Thymus (tissue), 11 donors: ENCODE results near the gene ARL3. TPM values are rescaled to one million over a fixed set of nuclear protein-coding genes. Genes with fewer than 3 reads are reported as not detected.

ENCODE experiments used
- DNase-seq, 9 donors: peaks; one replicate each; pipeline ENCODE4 v3.0.0-alpha.2; 2013; ENCODE audit warnings: low spot score in 9 of 9, low read depth in 6 of 9, missing footprints in 1 of 9
- H3K27ac ChIP-seq, 2 donors: one replicate each; pipeline ENCODE4 v1.5.1; 2013; ENCODE audit warnings: control low read depth in 1 of 2, low read depth in 1 of 2, low read length in 1 of 2, mild to moderate bottlenecking in 1 of 2, moderate library complexity in 1 of 2
- H3K27me3 ChIP-seq, 2 donors: one replicate each; pipeline ENCODE4 v1.5.1; 2013; ENCODE audit warnings: low read length in 1 of 2; ENCODE audit not compliant: control insufficient read depth in 2 of 2, insufficient read depth in 1 of 2
- H3K36me3 ChIP-seq, 2 donors: one replicate each; pipeline ENCODE4 v1.5.1; 2013; ENCODE audit warnings: low read length in 1 of 2, mild to moderate bottlenecking in 1 of 2, moderate library complexity in 1 of 2; ENCODE audit not compliant: control insufficient read depth in 2 of 2, insufficient read depth in 2 of 2
- H3K4me1 ChIP-seq, 2 donors: one replicate each; pipeline ENCODE4 v1.5.1; 2013; ENCODE audit warnings: low read length in 2 of 2; ENCODE audit not compliant: control insufficient read depth in 2 of 2, insufficient read depth in 2 of 2
- H3K4me3 ChIP-seq, 2 donors: one replicate each; pipeline ENCODE4 v1.5.1; 2013; ENCODE audit warnings: low read length in 2 of 2, control low read depth in 1 of 2, mild to moderate bottlenecking in 1 of 2
- H3K9me3 ChIP-seq, 2 donors: one replicate each; pipeline ENCODE4 v1.5.1; 2013; ENCODE audit warnings: low read length in 1 of 2, mild to moderate bottlenecking in 1 of 2; ENCODE audit not compliant: control insufficient read depth in 2 of 2, insufficient read depth in 1 of 2
- WGBS: extraction: QIAGEN DNeasy Blood & Tissue Kit; methylation state at CpG from one replicate; pipeline ENCODE4 v1.1.7; 2013; 5-methylcytosine and 5-hydroxymethylcytosine counted together
- polyA plus RNA-seq: library from polyadenylated mRNA; stranded (reverse); fragments of 200-250 nt; gene quantifications from one replicate; pipeline ENCODE4 v1.2.3, GENCODE V29; 2013
- total RNA-seq: library from RNA; stranded (reverse); fragments of 120-200 nt; gene quantifications from one replicate; pipeline ENCODE4 v1.2.4, GENCODE V29; 2013
- donor health status: healthy.

Gene ARL3
- total and polyA plus RNA-seq, 2 donors: 4.7 to 8.3 TPM

DNA sequence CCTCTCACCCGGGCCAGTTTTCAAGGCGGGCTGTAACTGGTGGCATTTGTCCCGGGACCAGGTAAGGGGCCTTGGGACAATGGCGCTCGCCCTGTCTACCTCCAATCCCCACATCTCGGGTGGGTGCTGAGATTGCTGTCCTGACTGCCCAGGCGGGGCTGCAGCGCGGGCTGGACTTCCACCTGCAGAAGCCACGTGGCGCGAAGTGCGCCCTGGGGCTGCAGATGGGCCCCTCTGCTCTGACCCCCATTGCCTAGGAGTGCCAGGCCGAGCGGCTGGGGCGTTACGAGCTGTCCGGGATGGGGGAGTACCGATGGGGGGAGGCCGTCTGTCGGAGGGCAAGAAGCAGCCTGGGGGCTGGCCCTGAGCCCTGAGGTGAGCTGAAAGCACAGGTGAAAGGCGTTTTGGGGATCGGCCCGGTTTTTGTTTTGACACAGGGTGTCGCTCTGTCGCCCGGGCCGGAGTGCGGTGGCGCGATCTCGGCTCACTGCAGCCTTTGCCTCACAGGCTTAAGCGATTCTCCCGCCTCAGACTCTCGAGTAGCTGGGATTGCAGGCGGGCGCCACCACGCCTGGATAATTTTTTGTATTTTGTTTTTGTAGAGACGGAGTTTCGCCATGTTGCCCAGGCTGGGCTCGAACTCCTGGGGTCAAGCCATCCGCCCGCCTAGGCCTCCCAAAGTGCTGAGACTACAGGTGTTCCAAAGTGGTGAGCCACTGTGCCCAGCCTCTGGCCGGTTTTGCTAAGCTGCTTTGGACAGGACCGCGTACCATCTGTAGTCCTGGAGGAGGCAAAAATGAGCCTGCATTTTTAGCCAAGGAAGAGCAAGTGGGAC is 641 bp upstream of the ARL3 start, which contains the start of gene SFXN2:
Gene SFXN2 (plus strand): TSS at position 16 of the 835 bp plus-strand sequence. CDS start 12,001 bp downstream, outside the sequence.
- peak in 4 of 9 donors; percentile 31 to 69 (median 40) for DNase-seq
- H3K27ac ChIP-seq: peak within 1 kb of the TSS; percentile 78 to 90
- H3K27me3 ChIP-seq: no peaks in the 10 kb centered on the region
- H3K4me3 ChIP-seq: peak within 1 kb of the TSS; percentile 86 to 88
- peaks cover 0 to 2% of the 10 kb centered on the region in 2 donors for H3K9me3 ChIP-seq
- H3K36me3 ChIP-seq: peaks cover 3 to 6% of the 10 kb centered on the region in 2 donors
- WGBS: 8% methylated on average over 46 of the region's 46 CpGs
- peaks cover 25 to 51% of the 10 kb centered on the region in 2 donors for H3K4me1 ChIP-seq

DNA sequence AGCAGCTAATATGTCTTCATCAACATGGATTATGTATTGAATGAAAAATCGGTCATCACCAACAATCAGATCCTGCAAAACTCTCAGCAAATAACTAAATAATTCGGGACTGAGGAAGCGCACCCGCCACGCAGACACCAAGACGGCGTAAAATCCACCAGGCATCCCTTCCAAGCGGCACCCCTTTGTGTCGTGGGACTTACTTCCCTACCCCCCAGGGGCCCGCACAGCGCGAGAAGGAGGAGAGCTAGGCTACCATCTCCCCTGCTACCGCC is 721 bp downstream of the ARL3 start:
- Histone ChIP-seq H3K9me3 (peaks cover 0 to 2% of the 10 kb centered on the region in 2 donors), H3K27me3 (no peaks in the 10 kb centered on the region), H3K4me3 (peak overlapping the region; percentile 86 to 88), H3K4me1 (peaks cover 22 to 40% of the 10 kb centered on the region in 2 donors), H3K36me3 (peaks cover 3 to 6% of the 10 kb centered on the region in 2 donors), H3K27ac (peak overlapping the region; percentile 78 to 90)
- no peak for DNase-seq
- under 1% methylated on average over 13 of the region's 13 CpGs for WGBS

DNA sequence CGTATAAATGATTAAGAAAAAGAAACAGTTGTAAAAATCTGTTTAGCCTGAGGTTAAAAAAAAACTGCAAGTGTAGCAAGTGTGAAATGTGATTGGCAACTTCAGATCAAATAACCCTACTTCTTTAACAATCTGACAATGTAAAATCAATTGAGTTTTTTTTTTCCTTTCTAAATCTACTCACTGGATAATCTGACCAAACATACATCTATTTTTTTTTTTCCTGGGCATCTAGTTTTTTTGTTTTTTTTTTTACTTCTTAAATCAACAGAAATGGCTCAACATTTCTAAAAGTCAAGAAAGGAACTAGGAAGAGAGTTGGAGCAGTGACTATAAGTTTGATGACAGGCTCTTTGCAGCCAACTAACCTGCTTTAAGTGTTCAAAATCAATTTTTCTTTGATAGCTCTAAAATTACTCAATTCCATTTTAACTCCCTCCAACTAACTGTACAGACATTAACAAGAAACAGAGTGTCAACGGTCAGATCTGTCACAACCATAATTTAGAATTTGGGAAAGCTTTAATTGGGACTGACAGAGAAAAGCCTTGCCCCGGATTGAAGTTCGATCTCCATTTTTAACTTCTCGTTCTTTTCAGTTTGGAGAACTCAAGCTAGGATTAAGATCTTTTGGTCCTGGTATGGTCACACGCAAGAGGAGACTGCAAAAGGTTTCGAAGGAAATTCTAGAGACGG is 1.2 kb downstream of the ARL3 start:
- peak in 1 of 9 donors; percentile 27 for DNase-seq
- Histone ChIP-seq H3K9me3 (peaks cover 0 to 2% of the 10 kb centered on the region in 2 donors), H3K27me3 (no peaks in the 10 kb centered on the region), H3K4me1 (peaks cover 18 to 35% of the 10 kb centered on the region in 2 donors), H3K4me3 (peak overlapping the region; percentile 86 to 88), H3K27ac (peak overlapping the region in 1 of 2 donors; percentile 78), H3K36me3 (peaks cover 3 to 6% of the 10 kb centered on the region in 2 donors)
- 9% methylated on average over 8 of the region's 8 CpGs for WGBS

DNA sequence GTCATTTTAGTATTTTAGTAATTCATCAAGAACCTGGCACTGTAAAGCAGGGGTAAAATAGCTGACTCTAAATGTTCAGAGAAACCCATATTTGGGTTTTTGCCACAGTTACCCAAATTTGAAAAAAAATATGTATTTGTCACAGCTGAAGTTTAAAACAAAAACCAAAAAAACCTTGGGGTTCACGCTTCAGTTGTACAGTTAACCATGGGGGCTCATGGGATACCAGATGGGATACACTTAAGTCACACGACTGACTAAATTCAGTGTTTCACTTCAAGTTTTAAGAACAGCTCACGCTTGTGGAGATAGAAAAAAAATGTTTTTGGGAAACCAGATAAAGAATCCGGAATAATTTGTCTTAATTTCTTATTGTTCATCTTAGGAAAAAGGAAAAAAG is 2.1 kb downstream of the ARL3 start:
- WGBS: 94% methylated on average over 4 of the region's 4 CpGs
- H3K4me3 ChIP-seq: no peak overlapping the region
- H3K27me3 ChIP-seq: no peaks in the 10 kb centered on the region
- DNase-seq: no peak
- no peak overlapping the region for H3K27ac ChIP-seq
- no peaks in the 10 kb centered on the region for H3K36me3 ChIP-seq
- H3K4me1 ChIP-seq: peaks cover 11 to 26% of the 10 kb centered on the region in 2 donors
- H3K9me3 ChIP-seq: peaks cover 0 to 2% of the 10 kb centered on the region in 2 donors

DNA sequence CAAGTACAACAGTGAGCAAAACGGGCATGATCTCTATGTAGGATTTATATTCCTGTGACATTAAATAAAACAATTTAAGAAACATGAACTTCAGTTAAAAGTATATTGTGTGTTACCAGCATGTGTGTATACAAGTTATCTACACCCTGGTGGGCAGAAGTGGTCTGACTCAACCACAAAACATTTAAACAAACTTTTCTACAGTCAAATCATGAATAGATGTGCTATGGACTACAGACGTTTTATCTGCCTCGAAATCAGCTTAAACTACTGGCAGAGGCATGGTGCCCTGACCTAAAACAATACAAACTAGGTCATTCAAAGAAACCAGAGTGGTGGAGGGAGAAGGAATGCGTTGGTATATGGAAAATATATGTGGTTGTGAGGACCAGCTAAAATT is 3.6 kb downstream of the ARL3 start:
- 75% methylated on average over 4 of the region's 4 CpGs for WGBS
- peak in 1 of 9 donors; percentile 35 for DNase-seq

DNA sequence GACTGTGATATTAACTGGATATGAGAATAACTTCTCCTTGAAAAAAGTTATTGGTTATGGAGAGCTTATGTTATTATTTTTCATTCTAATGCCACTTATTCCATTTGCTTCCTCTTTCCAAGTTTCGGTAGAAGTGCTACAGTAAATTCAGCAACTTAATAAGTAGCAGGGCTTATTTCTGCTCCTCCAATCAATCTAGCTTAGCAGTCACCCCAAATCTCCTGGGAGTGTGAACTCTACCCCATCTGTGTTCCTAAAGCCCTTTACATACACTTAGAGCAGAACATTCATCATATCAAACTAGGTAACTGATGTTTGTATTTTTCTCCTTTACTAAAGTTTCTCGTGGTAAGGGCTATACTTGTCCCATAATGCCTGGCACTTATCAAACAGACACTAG is 8.7 kb downstream of the ARL3 start:
- no peak for DNase-seq
- H3K9me3 ChIP-seq: no peaks in the 10 kb centered on the region
- WGBS: 85% methylated on average over 2 of the region's 2 CpGs
- no peak overlapping the region for H3K27ac ChIP-seq
- no peak overlapping the region for H3K4me3 ChIP-seq
- no peaks in the 10 kb centered on the region for H3K27me3 ChIP-seq
- H3K4me1 ChIP-seq: peaks cover 0 to 3% of the 10 kb centered on the region in 2 donors
- H3K36me3 ChIP-seq: peaks cover 2 to 8% of the 10 kb centered on the region in 2 donors

More for the DNA sequence above, 3.6 kb downstream of the ARL3 start:
- no peak overlapping the region for H3K27ac ChIP-seq
- H3K27me3 ChIP-seq: no peaks in the 10 kb centered on the region
- peaks cover 9 to 15% of the 10 kb centered on the region in 2 donors for H3K4me1 ChIP-seq
- no peak overlapping the region for H3K4me3 ChIP-seq
- H3K9me3 ChIP-seq: peaks cover 0 to 2% of the 10 kb centered on the region in 2 donors
- no peaks in the 10 kb centered on the region for H3K36me3 ChIP-seq

DNA sequence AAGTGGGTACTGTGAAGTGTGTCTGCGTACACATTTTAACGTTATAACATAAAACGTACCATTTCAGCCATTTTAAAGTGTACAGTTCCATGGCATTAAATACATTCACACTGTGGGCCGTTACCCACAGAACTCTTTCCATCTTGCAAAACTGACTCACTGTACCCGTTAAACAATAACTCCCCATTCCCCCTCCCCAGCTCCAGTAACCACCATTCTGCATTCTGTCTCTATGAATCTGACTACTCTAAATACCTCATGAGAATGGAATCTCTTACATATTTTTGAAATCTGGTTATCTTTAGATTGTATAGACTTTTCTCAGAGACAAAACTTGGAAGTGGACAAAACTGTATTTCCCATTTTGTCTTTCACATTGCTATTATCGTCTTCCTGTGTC is 9.3 kb downstream of the ARL3 start:
- WGBS: 95% methylated on average over 6 of the region's 6 CpGs
- Histone ChIP-seq H3K36me3 (peaks cover 2 to 11% of the 10 kb centered on the region in 2 donors), H3K27ac (no peak overlapping the region), H3K27me3 (no peaks in the 10 kb centered on the region), H3K9me3 (no peaks in the 10 kb centered on the region), H3K4me1 (peaks cover 0 to 3% of the 10 kb centered on the region in 2 donors), H3K4me3 (no peak overlapping the region)
- no peak for DNase-seq

DNA sequence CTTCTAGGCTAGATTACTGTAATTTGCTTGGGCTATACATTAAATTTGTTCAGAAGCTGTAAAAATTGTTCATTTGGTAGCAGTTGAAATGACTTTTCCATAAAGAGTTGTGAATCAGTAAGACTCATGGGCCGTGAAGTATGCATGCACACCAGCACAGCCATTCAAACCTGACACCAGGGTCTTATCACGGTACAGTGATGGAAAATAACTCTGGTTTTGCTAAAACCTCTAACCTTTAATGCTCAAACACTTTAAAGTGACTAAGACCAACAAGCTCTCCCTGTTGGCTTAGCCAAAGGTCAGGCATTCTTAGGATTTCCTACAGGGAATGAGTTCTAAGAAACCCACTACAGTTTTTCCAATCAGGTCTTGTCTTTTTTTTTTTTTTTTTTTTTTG is 11.5 kb downstream of the ARL3 start:
- 94% methylated on average over 2 of the region's 2 CpGs for WGBS
- DNase-seq: no peak
- Histone ChIP-seq H3K27ac (no peak overlapping the region), H3K4me1 (peaks cover 0 to 3% of the 10 kb centered on the region in 2 donors), H3K9me3 (no peaks in the 10 kb centered on the region), H3K27me3 (no peaks in the 10 kb centered on the region), H3K36me3 (peaks cover 17 to 21% of the 10 kb centered on the region in 2 donors), H3K4me3 (no peak overlapping the region)

DNA sequence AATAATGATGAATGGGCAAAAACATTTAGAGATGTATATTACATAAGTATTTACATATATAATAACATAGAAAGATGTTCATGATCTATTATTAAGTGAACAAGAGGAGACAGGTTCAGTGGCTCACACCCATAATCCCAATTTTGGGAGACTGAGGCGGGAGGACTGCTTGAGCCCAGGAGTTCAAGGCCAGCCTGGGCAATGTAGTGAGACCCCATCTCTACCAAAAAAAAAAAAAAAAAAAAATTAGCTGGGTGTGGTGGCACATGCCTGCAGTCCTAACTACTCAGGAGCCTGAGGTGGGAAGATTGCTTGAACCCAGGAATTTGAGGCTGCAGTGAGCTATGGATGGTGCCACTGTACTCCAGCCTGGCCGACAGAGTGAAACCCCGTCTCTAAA is 12.4 kb downstream of the ARL3 start:
- Histone ChIP-seq H3K4me3 (no peak overlapping the region), H3K36me3 (peaks cover 20 to 23% of the 10 kb centered on the region in 2 donors), H3K27me3 (no peaks in the 10 kb centered on the region), H3K4me1 (peaks cover 0 to under 1% of the 10 kb centered on the region in 2 donors), H3K9me3 (no peaks in the 10 kb centered on the region), H3K27ac (no peak overlapping the region)
- WGBS: over 99% methylated on average over 3 of the region's 3 CpGs
- no peak for DNase-seq
